Measurements from ENCODE around the gene PCDHGB4. TPM values are rescaled to one million over a fixed set of nuclear protein-coding genes. Genes with fewer than 3 reads are reported as not detected.

Gene PCDHGB4
- total RNA-seq, 2 donors from 2014 or later = 3.6 to 4.9 TPM

DNA sequence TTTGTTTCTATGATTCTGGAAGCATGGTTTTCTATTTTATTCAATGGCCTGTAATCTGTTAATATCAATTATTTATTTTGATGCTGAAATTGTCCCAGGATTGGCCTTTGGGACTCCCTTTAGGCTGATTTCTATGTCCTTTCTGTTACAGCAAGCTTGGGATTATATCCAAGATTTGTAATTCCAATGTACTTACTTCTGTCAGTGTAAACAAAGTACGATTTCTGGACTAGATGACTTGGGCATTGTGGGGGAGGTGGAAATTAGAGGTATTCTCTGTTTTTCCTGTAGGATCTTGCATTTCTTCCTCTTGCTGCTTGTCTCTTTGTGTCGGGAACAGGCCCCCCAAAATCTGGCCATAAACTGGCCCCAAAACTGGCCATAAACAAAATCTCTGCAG, 46.5 kb downstream of the PCDHGB4 start:
- Histone ChIP-seq H3K27ac (no peak overlapping the region), H3K27me3 (no peaks in the 10 kb centered on the region), H3K4me1 (no peaks in the 10 kb centered on the region), H3K9me3 (peaks cover 0 to 58% (median 0%) of the 10 kb centered on the region in 3 donors), H3K36me3 (replicated peaks in 1 of 2; ENCODE audit: insufficient read depth in 1 of 2, low read depth in 2 of 2) (no peaks in the 10 kb centered on the region), H3K4me3 (no peak overlapping the region)
- no peak for DNase-seq
- intact Hi-C loops (cut with DNase I) = no loop called here
- ATAC-seq = no peak
- 85 to 96% methylated on average over 2 of the region's 2 CpGs for WGBS, 2 donors
- TF ChIP-seq, protein P1, sequence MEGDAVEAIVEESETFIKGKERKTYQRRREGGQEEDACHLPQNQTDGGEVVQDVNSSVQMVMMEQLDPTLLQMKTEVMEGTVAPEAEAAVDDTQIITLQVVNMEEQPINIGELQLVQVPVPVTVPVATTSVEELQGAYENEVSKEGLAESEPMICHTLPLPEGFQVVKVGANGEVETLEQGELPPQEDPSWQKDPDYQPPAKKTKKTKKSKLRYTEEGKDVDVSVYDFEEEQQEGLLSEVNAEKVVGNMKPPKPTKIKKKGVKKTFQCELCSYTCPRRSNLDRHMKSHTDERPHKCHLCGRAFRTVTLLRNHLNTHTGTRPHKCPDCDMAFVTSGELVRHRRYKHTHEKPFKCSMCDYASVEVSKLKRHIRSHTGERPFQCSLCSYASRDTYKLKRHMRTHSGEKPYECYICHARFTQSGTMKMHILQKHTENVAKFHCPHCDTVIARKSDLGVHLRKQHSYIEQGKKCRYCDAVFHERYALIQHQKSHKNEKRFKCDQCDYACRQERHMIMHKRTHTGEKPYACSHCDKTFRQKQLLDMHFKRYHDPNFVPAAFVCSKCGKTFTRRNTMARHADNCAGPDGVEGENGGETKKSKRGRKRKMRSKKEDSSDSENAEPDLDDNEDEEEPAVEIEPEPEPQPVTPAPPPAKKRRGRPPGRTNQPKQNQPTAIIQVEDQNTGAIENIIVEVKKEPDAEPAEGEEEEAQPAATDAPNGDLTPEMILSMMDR (IDR thresholded peaks at IDR 0.05) = no peak
- no peak for TF ChIP-seq POLR2A (IDR thresholded peaks at IDR 0.05)

GRCh38 chr5:141437221-141437620, 49.7 kb downstream of the PCDHGB4 start:
- WGBS, 2 donors = 80 to 98% methylated on average over 2 of the region's 2 CpGs
- H3K27me3 ChIP-seq = no peaks in the 10 kb centered on the region
- H3K27ac ChIP-seq = no peak overlapping the region
- intact Hi-C loops (cut with DNase I) = no loop called here
- no peak for TF ChIP-seq POLR2A (IDR thresholded peaks at IDR 0.05)
- TF ChIP-seq, protein P1 (IDR thresholded peaks at IDR 0.05) = no peak
- no peak overlapping the region for H3K4me3 ChIP-seq
- no peak for DNase-seq
- H3K9me3 ChIP-seq = peaks cover 0 to 67% (median 0%) of the 10 kb centered on the region in 3 donors
- no peaks in the 10 kb centered on the region for H3K36me3 ChIP-seq (replicated peaks in 1 of 2; ENCODE audit: insufficient read depth in 1 of 2, low read depth in 2 of 2)
- no peaks in the 10 kb centered on the region for H3K4me1 ChIP-seq
- ATAC-seq = no peak

- no peaks in the 10 kb centered on the region for H3K36me3 ChIP-seq (replicated peaks in 1 of 2; ENCODE audit: insufficient read depth in 1 of 2, low read depth in 2 of 2)
- H3K4me3 ChIP-seq = no peak overlapping the region
- ATAC-seq (no peak), DNase-seq (no peak)
- peaks cover 0 to 44% (median 0%) of the 10 kb centered on the region in 3 donors for H3K9me3 ChIP-seq
- WGBS, 2 donors = 61% methylated on average over 10 of the region's 10 CpGs
- intact Hi-C loops (cut with DNase I) = no loop called here
- no peak overlapping the region for H3K27ac ChIP-seq
- no peak for TF ChIP-seq POLR2A (IDR thresholded peaks at IDR 0.05)
- TF ChIP-seq, protein P1 (IDR thresholded peaks at IDR 0.05) = no peak
- H3K4me1 ChIP-seq = no peaks in the 10 kb centered on the region
- H3K27me3 ChIP-seq = no peaks in the 10 kb centered on the region
These were observed 52.1 kb downstream of the PCDHGB4 start for GRCh38 chr5:141439411-141440141.

Other genes with a start within 250 kb of the PCDHGB4 start
- 1 to 10 TPM in 1 of 2 donors, under 1 TPM in 1; 0.33 to 1.0 TPM for gene PCDHB6, start 237.6 kb upstream of the PCDHGB4 start, total RNA-seq
- gene PCDHB7, start 215.1 kb upstream of the PCDHGB4 start, total RNA-seq = under 1 TPM in 1 of 2 donors, not detected in 1; 0.52 TPM
- under 1 TPM; 0.33 to 0.52 TPM for gene PCDHB8, start 209.9 kb upstream of the PCDHGB4 start, total RNA-seq
- gene PCDHB16, start 205.3 kb upstream of the PCDHGB4 start, total RNA-seq = 1 to 10 TPM; 2.1 to 4.6 TPM
- 10 to 100 TPM in 1 of 2 donors, under 1 TPM in 1; 0.78 to 19.8 TPM for gene PCDHB9, start 200.5 kb upstream of the PCDHGB4 start, total RNA-seq
- 1 to 10 TPM; 1.3 to 2.3 TPM for gene PCDHB10, start 195.3 kb upstream of the PCDHGB4 start, total RNA-seq
- gene PCDHB11, start 188.1 kb upstream of the PCDHGB4 start, total RNA-seq = 1 to 10 TPM; 4.4 to 4.9 TPM
- 1 to 10 TPM; 2.0 to 3.4 TPM for gene PCDHB12, start 179.0 kb upstream of the PCDHGB4 start, total RNA-seq
- gene PCDHB13, start 173.8 kb upstream of the PCDHGB4 start, total RNA-seq = 1 to 10 TPM; 6.5 to 7.6 TPM
- gene PCDHB14, start 164.4 kb upstream of the PCDHGB4 start, total RNA-seq = 1 to 10 TPM; 3.4 to 7.3 TPM
- gene PCDHB15, start 142.3 kb upstream of the PCDHGB4 start, total RNA-seq = 1 to 10 TPM; 3.1 to 3.6 TPM
- not detected for gene SLC25A2, start 83.6 kb upstream of the PCDHGB4 start, total RNA-seq
- 10 to 100 TPM; 28.7 to 32.2 TPM for gene TAF7, start 66.9 kb upstream of the PCDHGB4 start, total RNA-seq
- under 1 TPM; 0.33 to 0.78 TPM for gene PCDHGA1, start 57.2 kb upstream of the PCDHGB4 start, total RNA-seq
- gene PCDHGA2, start 48.9 kb upstream of the PCDHGB4 start, total RNA-seq = 1 to 10 TPM; 2.0 to 2.9 TPM
- gene PCDHGA3, start 43.9 kb upstream of the PCDHGB4 start, total RNA-seq = 10 to 100 TPM in 1 of 2 donors, 1 to 10 TPM in 1; 4.2 to 11.2 TPM
- 1 to 10 TPM; 3.9 to 6.9 TPM for gene PCDHGB1, start 37.6 kb upstream of the PCDHGB4 start, total RNA-seq
- gene PCDHGA4, start 32.7 kb upstream of the PCDHGB4 start, total RNA-seq = 10 to 100 TPM in 1 of 2 donors, 1 to 10 TPM in 1; 6.7 to 10.9 TPM
- 1 to 10 TPM; 2.3 to 9.3 TPM for gene PCDHGB2, start 27.7 kb upstream of the PCDHGB4 start, total RNA-seq
- 1 to 10 TPM; 5.6 to 6.0 TPM for gene PCDHGA5, start 23.5 kb upstream of the PCDHGB4 start, total RNA-seq
- 10 to 100 TPM in 1 of 2 donors, 1 to 10 TPM in 1; 4.2 to 10.2 TPM for gene PCDHGB3, start 17.5 kb upstream of the PCDHGB4 start, total RNA-seq
- gene PCDHGA6, start 13.8 kb upstream of the PCDHGB4 start, total RNA-seq = 10 to 100 TPM in 1 of 2 donors, 1 to 10 TPM in 1; 5.2 to 11.2 TPM
- 1 to 10 TPM; 5.2 to 7.6 TPM for gene PCDHGA7, start 5.0 kb upstream of the PCDHGB4 start, total RNA-seq
- 10 to 100 TPM in 1 of 2 donors, 1 to 10 TPM in 1; 4.2 to 10.2 TPM for gene PCDHGA8, start 4.9 kb downstream of the PCDHGB4 start, total RNA-seq
- gene PCDHGB5, start 10.2 kb downstream of the PCDHGB4 start, total RNA-seq = 10 to 100 TPM in 1 of 2 donors, 1 to 10 TPM in 1; 7.8 to 15.2 TPM
- 1 to 10 TPM; 4.9 to 8.2 TPM for gene PCDHGA9, start 15.1 kb downstream of the PCDHGB4 start, total RNA-seq
- 1 to 10 TPM; 4.6 to 8.0 TPM for gene PCDHGB6, start 20.3 kb downstream of the PCDHGB4 start, total RNA-seq
- 1 to 10 TPM; 5.3 to 5.4 TPM for gene PCDHGA10, start 25.3 kb downstream of the PCDHGB4 start, total RNA-seq
- gene PCDHGB7, start 30.0 kb downstream of the PCDHGB4 start, total RNA-seq = 1 to 10 TPM; 7.0 to 7.9 TPM
- 1 to 10 TPM; 4.9 to 6.9 TPM for gene PCDHGA11, start 33.4 kb downstream of the PCDHGB4 start, total RNA-seq
- 1 to 10 TPM; 5.3 to 5.4 TPM for gene PCDHGA12, start 42.8 kb downstream of the PCDHGB4 start, total RNA-seq
- 10 to 100 TPM in 1 of 2 donors, 1 to 10 TPM in 1; 9.6 to 16.1 TPM for gene PCDHGC3, start 88.3 kb downstream of the PCDHGB4 start, total RNA-seq
- gene PCDHGC4, start 97.3 kb downstream of the PCDHGB4 start, total RNA-seq = 1 to 10 TPM; 1.6 to 2.0 TPM
- 1 to 10 TPM; 2.0 to 3.1 TPM for gene PCDHGC5, start 101.4 kb downstream of the PCDHGB4 start, total RNA-seq
- 10 to 100 TPM; 28.3 to 47.0 TPM for gene DIAPH1, start 231.3 kb downstream of the PCDHGB4 start, total RNA-seq
- 10 to 100 TPM; 42.8 to 63.8 TPM for gene HDAC3, start 249.2 kb downstream of the PCDHGB4 start, total RNA-seq
- gene RELL2, start 249.3 kb downstream of the PCDHGB4 start, total RNA-seq = 1 to 10 TPM; 2.9 to 8.9 TPM

Measured in body of pancreas (tissue), 4 donors.